Lung (tissue), 16 donors: Measurements from ENCODE around the gene CAVIN4. TPM values are rescaled to one million over a fixed set of nuclear protein-coding genes. Genes with fewer than 3 reads are reported as not detected.

Source experiments
- ATAC-seq: fragments of 200-7000 bp; cut with Tn5 transposase; one replicate; pipeline ENCODE4 v1.9.1; 2020; ENCODE audit warnings: moderate number of reproducible peaks; ENCODE audit not compliant: insufficient read depth, low FRiP score
- DNase-seq, 3 donors: peaks; one replicate each; pipeline ENCODE4 v3.0.0-alpha.2; 2013 to 2017
- H3K27ac ChIP-seq, 2 donors: one replicate each; pipeline ENCODE4 v1.5.1; 2013; ENCODE audit warnings: mild to moderate bottlenecking in 2 of 2, moderate library complexity in 2 of 2, control low read depth in 1 of 2, inconsistent platforms in 1 of 2, low read depth in 1 of 2, low read length in 1 of 2
- H3K27me3 ChIP-seq, 3 donors: one replicate each; pipeline ENCODE4 v1.5.1; 2013; ENCODE audit warnings: low read length in 2 of 3; ENCODE audit not compliant: control insufficient read depth in 3 of 3, insufficient read depth in 3 of 3
- H3K36me3 ChIP-seq, 4 donors: one replicate each; pipeline ENCODE4 v1.5.1; 2013; ENCODE audit warnings: low read length in 4 of 4, mild to moderate bottlenecking in 1 of 4, moderate library complexity in 1 of 4; ENCODE audit not compliant: control insufficient read depth in 4 of 4, insufficient read depth in 4 of 4
- H3K4me1 ChIP-seq, 5 donors: one replicate each; pipeline ENCODE4 v1.5.1; 2013; ENCODE audit warnings: low read length in 5 of 5, mild to moderate bottlenecking in 2 of 5, moderate library complexity in 1 of 5; ENCODE audit not compliant: control insufficient read depth in 5 of 5, insufficient read depth in 5 of 5
- H3K4me3 ChIP-seq: one replicate; pipeline ENCODE4 v1.5.1; 2013; ENCODE audit warnings: mild to moderate bottlenecking, control low read depth, moderate library complexity
- H3K9ac ChIP-seq, 2 donors: one replicate each; pipeline ENCODE4 v1.5.1; 2013; ENCODE audit warnings: low read length in 2 of 2, control low read depth in 1 of 2; ENCODE audit not compliant: insufficient read depth in 1 of 2
- H3K9me3 ChIP-seq, 4 donors: one replicate each; pipeline ENCODE4 v1.5.1; 2013; ENCODE audit warnings: low read length in 3 of 4, mild to moderate bottlenecking in 1 of 4, moderate library complexity in 1 of 4; ENCODE audit not compliant: control insufficient read depth in 4 of 4, insufficient read depth in 3 of 4
- CTCF ChIP-seq: IDR thresholded peaks from 2 replicates; pipeline ENCODE4 v1.5.1; 2012; ENCODE audit warnings: mild to moderate bottlenecking; ENCODE audit errors: control extremely low read depth, extremely low read depth
- WGBS, 2 donors: extraction: QIAGEN DNeasy Blood & Tissue Kit; methylation state at CpG; one replicate each; pipeline ENCODE4 v1.1.7; 2013; 5-methylcytosine and 5-hydroxymethylcytosine counted together
- long read RNA-seq, 5 donors: transcript quantifications; one replicate each; lab custom pipeline, GENCODE V29; 2026
- polyA plus RNA-seq, 2 donors: library from polyadenylated mRNA; stranded (reverse); fragments of 200-250 nt; gene quantifications; one replicate each; pipeline ENCODE4 v1.2.1, GENCODE V29; 2013
- total RNA-seq, 2 donors: library from RNA; depleted of rRNA in 1 of 2; stranded (reverse); fragments of >200 nt in 1 of 2; gene quantifications; one replicate each; pipeline ENCODE4 v1.2.1, GENCODE V29; 2014 to 2021
- donor health status: control.
- donor health status: control.
- donor health status: Bipolar disorder and iron deficiency.
- donor health status: healthy.
- donor health status: DM: yes; HTN: yes; CAD: no.

The CAVIN4 gene
- total RNA-seq (1 to 10 TPM in 1 of 2 donors, under 1 TPM in 1; 0.64 to 1.3 TPM), polyA plus RNA-seq (under 1 TPM; 0.22 to 0.31 TPM)
- long read RNA-seq, donor 1 = 0 reads
- long read RNA-seq, donor 2 = 0 reads
- long read RNA-seq, donor 3 = 0 reads
- long read RNA-seq, donor 4 = 0 reads
- long read RNA-seq, donor 5 = 0 reads

GRCh38 chr9:100577776-100578448 lies at the start of gene CAVIN4:
Gene CAVIN4, plus strand, starts transcription at chr9:100578079. Its CDS starts 65 bp downstream, at chr9:100578144.
- peak within 1 kb of the TSS in 1 of 2 donors; percentile 70 for H3K27ac ChIP-seq
- DNase-seq = no peak
- H3K9me3 ChIP-seq = no peaks in the 10 kb centered on the region
- no peaks in the 10 kb centered on the region for H3K27me3 ChIP-seq
- no peaks in the 10 kb centered on the region for H3K36me3 ChIP-seq
- ATAC-seq = no peak
- 82 to 93% methylated on average over 10 of the region's 10 CpGs for whole genome bisulfite sequencing, 2 donors
- H3K4me3 ChIP-seq = no peak within 1 kb of the TSS
- peaks cover 0 to 3% (median 0%) of the 10 kb centered on the region in 5 donors for H3K4me1 ChIP-seq
- H3K9ac ChIP-seq = no peak within 1 kb of the TSS
- no peak for TF ChIP-seq CTCF

- H3K4me1 ChIP-seq = no peaks in the 10 kb centered on the region
- H3K27ac ChIP-seq = no peak overlapping the region
- H3K9me3 ChIP-seq = no peaks in the 10 kb centered on the region
- H3K9ac ChIP-seq = no peak overlapping the region
- TF ChIP-seq CTCF = no peak
- no peaks in the 10 kb centered on the region for H3K27me3 ChIP-seq
- 90 to 91% methylated on average over 4 of the region's 4 CpGs for WGBS, 2 donors
- ATAC-seq = no peak
- DNase-seq = no peak
- H3K4me3 ChIP-seq = no peak overlapping the region
- H3K36me3 ChIP-seq = no peaks in the 10 kb centered on the region
Observed at GRCh38 chr9:100534401-100534800, 43.5 kb upstream of the CAVIN4 start.

- Histone ChIP-seq H3K9me3 (peaks cover 0 to 7% (median 0%) of the 10 kb centered on the region in 4 donors), H3K4me3 (no peak overlapping the region), H3K9ac (no peak overlapping the region), H3K27ac (no peak overlapping the region), H3K4me1 (no peaks in the 10 kb centered on the region), H3K36me3 (peaks cover 0 to 5% (median 0%) of the 10 kb centered on the region in 4 donors), H3K27me3 (no peaks in the 10 kb centered on the region)
- TF ChIP-seq CTCF = no peak
- WGBS, 2 donors = 95 to 98% methylated on average over 12 of the region's 12 CpGs
- ATAC-seq (no peak), DNase-seq (no peak)
Observed at GRCh38 chr9:100540327-100540726, 37.6 kb upstream of the CAVIN4 start.
